ENCODE measurements around the gene TSFM. TPM values are rescaled to one million over a fixed set of nuclear protein-coding genes. Genes with fewer than 3 reads are reported as not detected.

The TSFM gene
- total and polyA plus RNA-seq, 2 of the 4 experiments (the other 2 are of a cell fraction): 11.5 to 14.0 TPM

DNA sequence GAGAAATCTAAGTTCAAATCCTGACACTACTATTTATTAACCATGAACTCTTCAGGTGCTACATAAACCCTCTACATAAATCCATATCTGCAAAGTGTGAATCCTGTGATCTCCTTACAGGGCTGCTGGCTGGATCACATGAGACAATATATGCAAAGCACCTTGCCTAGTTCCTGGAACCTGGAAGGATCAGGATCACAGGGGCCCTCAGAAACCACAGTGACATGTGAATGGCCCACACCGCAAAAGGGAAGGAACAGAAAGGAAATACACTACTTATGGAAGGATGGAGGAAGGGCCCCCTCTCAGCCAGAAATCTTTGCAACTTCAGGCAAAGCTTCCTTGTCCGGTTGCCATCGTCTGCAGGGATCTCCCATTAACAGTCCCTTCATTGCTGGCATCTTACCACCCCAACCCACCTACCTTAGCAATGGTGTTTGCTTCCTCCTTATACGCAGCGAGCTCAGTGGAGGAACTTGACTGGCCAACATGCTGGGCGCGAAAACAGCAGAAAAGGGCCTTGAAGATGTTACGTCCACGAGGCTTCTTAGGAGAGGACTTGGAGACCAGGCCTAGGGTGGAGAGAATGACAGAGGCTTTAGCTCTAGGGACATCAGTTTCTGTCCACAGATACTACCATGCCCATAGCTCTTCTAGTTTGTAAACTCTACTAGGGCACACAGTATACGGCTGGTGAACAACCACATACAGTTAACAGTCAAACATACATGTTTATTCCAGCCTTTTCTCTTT lies 46.6 kb downstream of the TSFM start:
- H3K14ac ChIP-seq (replicated peaks; ENCODE audit: low read depth, low read length): no peak overlapping the region
- peaks cover 94% of the 10 kb centered on the region for H4K20me1 ChIP-seq (ENCODE audit: insufficient read depth, low read length)
- peaks cover 54% of the 10 kb centered on the region for H3K36me3 ChIP-seq (ENCODE audit: control insufficient read depth, insufficient read depth, low read length)
- no peak overlapping the region; the same call in 1 of the 2 replicates for H3K27ac ChIP-seq (ENCODE audit: insufficient read depth, low read length)
- BruUV-seq (replicated peaks): no TSS peak
- H3K9me3 ChIP-seq (ENCODE audit: control insufficient read depth, insufficient read depth, low read length): no peaks in the 10 kb centered on the region
- no peak overlapping the region for H3K56ac ChIP-seq (ENCODE audit: extremely low read depth, insufficient read depth, low read length)
- H3K4me2 ChIP-seq (ENCODE audit: low read depth, low read length): no peak overlapping the region; the same call in 1 of the 2 replicates
- peak; percentile 7; the same call in 1 of the 2 replicates for ATAC-seq (ENCODE audit: low read depth)
- no peak for DNase-seq
- no peak overlapping the region for H2AFZ ChIP-seq (replicated peaks; ENCODE audit: low read length, poor library complexity)
- H2BK120ac ChIP-seq (ENCODE audit: low read depth, low read length): no peak overlapping the region
- dilution Hi-C loops (cut with HindIII; ENCODE audit: low sequenced_read_pairs, unreplicated experiment): no loop called here
- H3K27me3 ChIP-seq (ENCODE audit: control insufficient read depth, insufficient read depth, low read length): no peaks in the 10 kb centered on the region
- H3K9me1 ChIP-seq (ENCODE audit: insufficient read depth, low read length): peaks cover 24% of the 10 kb centered on the region
- peaks cover 35 to 80% of the 10 kb centered on the region in 2 experiments for H3K79me1 ChIP-seq (ENCODE audit: low read depth in 1 of 2, low read length in 2 of 2)
- no peak overlapping the region for H2BK20ac ChIP-seq (ENCODE audit: low read depth, low read length)
- H3K18ac ChIP-seq (ENCODE audit: low read depth, low read length): no peak overlapping the region
- no peak overlapping the region for H4K5ac ChIP-seq (ENCODE audit: low read depth, low read length)
- ChIA-PET POLR2A (ENCODE audit: unreplicated experiment) (no interaction called here), CTCF (interaction anchor here (1.2 kb wide), 1 partner anchor 76 kb away, joined by 4 read pairs; no protein-coding TSS in a partner anchor)
- H4K8ac ChIP-seq (ENCODE audit: low read depth in 2 of 2, low read length in 2 of 2): no peak overlapping the region; a peak in 1 of 4 replicates
- in situ Hi-C loops (cut with MboI; ENCODE audit: low sequenced_read_pairs): loop anchor here (5.0 kb wide), 1 partner anchor 78 kb away; no protein-coding TSS in a partner anchor
- no peak overlapping the region for H4K91ac ChIP-seq (ENCODE audit: insufficient read depth, low read depth, low read length)
- H3K4ac ChIP-seq (ENCODE audit: low read depth, low read length): no peak overlapping the region
- H2BK15ac ChIP-seq (ENCODE audit: low read depth, low read length): no peak overlapping the region
- no peak overlapping the region for H2AK9ac ChIP-seq (replicated peaks; ENCODE audit: low read depth, low read length, poor library complexity)
- intact Hi-C loops (cut with micrococcal nuclease): no loop called here
- H3K23ac ChIP-seq (ENCODE audit: low read depth, low read length): no peak overlapping the region
- H2AK5ac ChIP-seq (ENCODE audit: low read depth, low read length): no peak overlapping the region
- no peak overlapping the region for H3K9ac ChIP-seq (ENCODE audit: low read depth, low read length)
- H3K4me1 ChIP-seq (ENCODE audit: control insufficient read depth, insufficient read depth, low read length): peaks cover 31% of the 10 kb centered on the region
- no peak overlapping the region for H2BK5ac ChIP-seq (ENCODE audit: low read depth, low read length, poor library complexity, severe bottlenecking)
- 100% methylated on average over 4 of the region's 10 CpGs; no CpG with 5 or more reads in 1 of the 2 experiments for WGBS, 2 experiments (ENCODE audit: extremely low coverage in 2 of 2, insufficient read length in 1 of 2)
- H3K4me3 ChIP-seq (ENCODE audit: insufficient read depth, low read depth, low read length): no peak overlapping the region
- TF ChIP-seq FOS (IDR thresholded peaks at IDR 0.05; ENCODE audit: low read depth, low read length): no peak
- no peak for TF ChIP-seq MXI1 (IDR thresholded peaks at IDR 0.05; ENCODE audit: borderline replicate concordance, low read depth, low read length)
- no peak for TF ChIP-seq POLR2A (IDR thresholded peaks at IDR 0.05; ENCODE audit: low read depth, low read length)
- TF ChIP-seq BHLHE40 (IDR thresholded peaks at IDR 0.05; ENCODE audit: low read depth, low read length): no peak
- TF ChIP-seq CEBPB (IDR thresholded peaks at IDR 0.05; ENCODE audit: low read depth, low read length): no peak
- no peak for TF ChIP-seq MAFK (IDR thresholded peaks at IDR 0.05; ENCODE audit: low read depth, low read length)
- no peak for TF ChIP-seq MAZ (IDR thresholded peaks at IDR 0.05; ENCODE audit: borderline replicate concordance, low read depth, low read length)
- no peak for TF ChIP-seq SMC3 (IDR thresholded peaks at IDR 0.05; ENCODE audit: low read depth, low read length)
- TF ChIP-seq CTCF (conservative IDR thresholded peaks at IDR 0.05; ENCODE audit: low read depth, low read length): no peak
- no peak for TF ChIP-seq CHD1 (IDR thresholded peaks at IDR 0.05; ENCODE audit: low read depth, low read length)
- TF ChIP-seq RFX5 (IDR thresholded peaks at IDR 0.05; ENCODE audit: low read depth, low read length): no peak
- no peak for TF ChIP-seq ELK1 (IDR thresholded peaks at IDR 0.05; ENCODE audit: borderline replicate concordance, low read depth, low read length)
- TF ChIP-seq RAD21 (IDR thresholded peaks at IDR 0.05; ENCODE audit: low read length): no peak
- TF ChIP-seq USF2 (IDR thresholded peaks at IDR 0.05; ENCODE audit: low read depth, low read length): no peak
- no peak for TF ChIP-seq NFE2L2 (IDR thresholded peaks at IDR 0.05; ENCODE audit: low read depth, low read length)
